WTC11 (cell line): ENCODE measurements around the gene IL36A.

Experiments
- NR3C1 ChIP-seq: sonication (generic); formaldehyde crosslinking; conservative IDR thresholded peaks from 2 replicates; pipeline ENCODE4 v1.8.1; 2023; ENCODE audit warnings: low read depth, mild to moderate bottlenecking, missing genetic modification reagents
- TF ChIP-seq, protein P1 (sequence below): sonication (generic); formaldehyde crosslinking; IDR thresholded peaks from 2 replicates; pipeline ENCODE4 v1.8.0; 2022; ENCODE audit warnings: mild to moderate bottlenecking, missing genetic modification reagents

DNA sequence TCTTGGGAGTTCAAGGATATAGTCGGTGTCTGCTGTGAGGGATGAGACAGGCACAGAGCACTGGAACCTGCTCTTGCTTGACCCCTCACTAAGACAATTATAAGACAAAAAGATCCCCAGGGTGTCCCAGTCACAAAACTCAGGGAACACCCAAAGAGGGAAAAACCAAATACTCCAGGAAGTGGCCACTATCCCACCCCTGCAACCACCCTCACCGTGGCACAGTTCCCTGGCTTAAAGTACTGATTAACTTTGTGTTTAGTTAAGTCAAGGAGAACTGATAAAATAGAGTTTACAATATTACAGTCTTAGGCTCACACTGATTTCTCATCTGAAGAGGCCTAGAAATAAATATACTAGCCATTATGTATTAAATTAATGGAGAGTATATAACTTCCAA, 33.9 kb downstream of the IL36A start:
- no peak for TF ChIP-seq NR3C1 (CRISPR knock-in tag)
- TF ChIP-seq, protein P1, sequence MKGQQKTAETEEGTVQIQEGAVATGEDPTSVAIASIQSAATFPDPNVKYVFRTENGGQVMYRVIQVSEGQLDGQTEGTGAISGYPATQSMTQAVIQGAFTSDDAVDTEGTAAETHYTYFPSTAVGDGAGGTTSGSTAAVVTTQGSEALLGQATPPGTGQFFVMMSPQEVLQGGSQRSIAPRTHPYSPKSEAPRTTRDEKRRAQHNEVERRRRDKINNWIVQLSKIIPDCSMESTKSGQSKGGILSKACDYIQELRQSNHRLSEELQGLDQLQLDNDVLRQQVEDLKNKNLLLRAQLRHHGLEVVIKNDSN (CRISPR knock-in tag), result no peak
